Measurements from ENCODE around the gene NR2C2AP.

DNA sequence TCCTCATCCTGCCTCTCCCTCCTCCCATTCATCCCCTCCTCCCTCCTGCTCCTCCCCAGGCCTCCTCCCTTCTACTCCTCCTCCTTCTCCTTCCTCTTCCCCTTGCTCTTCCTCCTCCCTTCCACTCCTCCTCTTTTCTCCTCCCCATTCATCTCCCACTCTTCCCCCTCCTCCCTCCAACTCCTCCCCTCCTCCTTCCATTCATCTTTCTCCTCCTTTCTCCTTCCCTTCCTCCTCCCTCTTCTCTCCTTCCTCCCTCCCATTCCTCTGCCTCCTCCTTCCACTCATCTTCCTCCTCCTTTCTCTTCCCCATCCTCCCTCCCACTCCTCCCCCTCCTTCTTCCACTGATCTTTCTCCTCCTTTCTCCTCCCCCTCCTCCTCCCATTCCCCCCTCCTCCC is 36.5 kb upstream of the NR2C2AP start:
- TF ChIP-seq, protein P1, sequence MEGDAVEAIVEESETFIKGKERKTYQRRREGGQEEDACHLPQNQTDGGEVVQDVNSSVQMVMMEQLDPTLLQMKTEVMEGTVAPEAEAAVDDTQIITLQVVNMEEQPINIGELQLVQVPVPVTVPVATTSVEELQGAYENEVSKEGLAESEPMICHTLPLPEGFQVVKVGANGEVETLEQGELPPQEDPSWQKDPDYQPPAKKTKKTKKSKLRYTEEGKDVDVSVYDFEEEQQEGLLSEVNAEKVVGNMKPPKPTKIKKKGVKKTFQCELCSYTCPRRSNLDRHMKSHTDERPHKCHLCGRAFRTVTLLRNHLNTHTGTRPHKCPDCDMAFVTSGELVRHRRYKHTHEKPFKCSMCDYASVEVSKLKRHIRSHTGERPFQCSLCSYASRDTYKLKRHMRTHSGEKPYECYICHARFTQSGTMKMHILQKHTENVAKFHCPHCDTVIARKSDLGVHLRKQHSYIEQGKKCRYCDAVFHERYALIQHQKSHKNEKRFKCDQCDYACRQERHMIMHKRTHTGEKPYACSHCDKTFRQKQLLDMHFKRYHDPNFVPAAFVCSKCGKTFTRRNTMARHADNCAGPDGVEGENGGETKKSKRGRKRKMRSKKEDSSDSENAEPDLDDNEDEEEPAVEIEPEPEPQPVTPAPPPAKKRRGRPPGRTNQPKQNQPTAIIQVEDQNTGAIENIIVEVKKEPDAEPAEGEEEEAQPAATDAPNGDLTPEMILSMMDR (IDR thresholded peaks at IDR 0.05): no peak
- TF ChIP-seq POLR2A (IDR thresholded peaks at IDR 0.05): no peak

Measured in Peyer's patch (tissue), 4 donors.